ENCODE results near the gene PYROXD2. TPM values are rescaled to one million over a fixed set of nuclear protein-coding genes. Genes with fewer than 3 reads are reported as not detected.

Gene PYROXD2
- total and polyA plus RNA-seq, 2 experiments from 2014 or later, result 1.3 to 2.6 TPM

DNA sequence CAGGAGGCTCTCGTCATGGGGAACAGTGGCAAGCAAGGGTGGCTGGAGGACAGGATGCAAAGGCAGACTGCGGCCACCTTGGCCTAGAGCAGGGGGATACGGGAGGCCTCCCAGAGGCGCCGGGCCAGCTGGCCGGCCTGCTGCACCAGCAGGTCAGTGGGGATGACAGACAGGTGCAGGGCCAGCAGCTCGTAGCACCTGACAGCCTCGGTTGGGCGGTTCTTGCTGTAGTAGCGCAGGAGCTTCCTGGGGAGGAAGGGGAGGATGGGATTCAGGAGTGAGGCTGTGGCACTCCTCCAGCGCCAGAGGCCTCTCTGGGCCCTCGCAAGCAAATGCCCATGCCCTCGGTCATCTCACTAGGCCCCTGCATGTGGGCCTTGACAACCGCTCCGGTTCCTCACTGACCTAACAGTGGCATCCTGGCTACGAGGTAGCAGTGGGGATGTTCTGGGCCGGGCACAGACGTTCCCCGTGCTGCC is 2.5 kb upstream of the PYROXD2 start:
- Mint-ChIP-seq H3K9me3 (no peaks in the 10 kb centered on the region), H3K27me3 (ENCODE audit: insufficient read depth, low read depth, poor library complexity) (peaks cover 7% of the 10 kb centered on the region), H3K4me1 (peaks cover 12% of the 10 kb centered on the region; the same call in 2 of the 3 replicates), H3K36me3 (ENCODE audit: low read depth) (peaks cover 8% of the 10 kb centered on the region; the same call in 2 of the 3 replicates), H3K27ac (no peak overlapping the region), H3K4me3 (no peak overlapping the region)
- H3K4me3 ChIP-seq, result no peak overlapping the region
- H3F3A ChIP-seq (replicated peaks; ENCODE audit: low read depth), result no peaks in the 10 kb centered on the region
- no peaks in the 10 kb centered on the region for H3K79me2 ChIP-seq (replicated peaks; ENCODE audit: insufficient read depth)
- peaks cover 14% of the 10 kb centered on the region for H3K4me1 ChIP-seq (ENCODE audit: insufficient read depth)
- no peaks in the 10 kb centered on the region for H4K20me1 ChIP-seq (replicated peaks; ENCODE audit: insufficient read depth)
- DNase-seq (ENCODE audit: low spot score), result no peak
- no peak for TF ChIP-seq EZH2phosphoT487 (IDR thresholded peaks at IDR 0.05; ENCODE audit: unreplicated experiment)
- no peak for TF ChIP-seq CREB1 (CRISPR knock-in tag; IDR thresholded peaks at IDR 0.05; ENCODE audit: low read depth)
- no peak for TF ChIP-seq EZH2 (IDR thresholded peaks at IDR 0.05; ENCODE audit: low read depth, unreplicated experiment)
- TF ChIP-seq, protein P1, sequence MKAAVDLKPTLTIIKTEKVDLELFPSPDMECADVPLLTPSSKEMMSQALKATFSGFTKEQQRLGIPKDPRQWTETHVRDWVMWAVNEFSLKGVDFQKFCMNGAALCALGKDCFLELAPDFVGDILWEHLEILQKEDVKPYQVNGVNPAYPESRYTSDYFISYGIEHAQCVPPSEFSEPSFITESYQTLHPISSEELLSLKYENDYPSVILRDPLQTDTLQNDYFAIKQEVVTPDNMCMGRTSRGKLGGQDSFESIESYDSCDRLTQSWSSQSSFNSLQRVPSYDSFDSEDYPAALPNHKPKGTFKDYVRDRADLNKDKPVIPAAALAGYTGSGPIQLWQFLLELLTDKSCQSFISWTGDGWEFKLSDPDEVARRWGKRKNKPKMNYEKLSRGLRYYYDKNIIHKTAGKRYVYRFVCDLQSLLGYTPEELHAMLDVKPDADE (IDR thresholded peaks at IDR 0.05), result no peak
- no peak for TF ChIP-seq ZNF114 (CRISPR knock-in tag; IDR thresholded peaks at IDR 0.05)
- no peak for TF ChIP-seq NANOG (IDR thresholded peaks at IDR 0.05; ENCODE audit: borderline replicate concordance)
- TF ChIP-seq, protein P2, sequence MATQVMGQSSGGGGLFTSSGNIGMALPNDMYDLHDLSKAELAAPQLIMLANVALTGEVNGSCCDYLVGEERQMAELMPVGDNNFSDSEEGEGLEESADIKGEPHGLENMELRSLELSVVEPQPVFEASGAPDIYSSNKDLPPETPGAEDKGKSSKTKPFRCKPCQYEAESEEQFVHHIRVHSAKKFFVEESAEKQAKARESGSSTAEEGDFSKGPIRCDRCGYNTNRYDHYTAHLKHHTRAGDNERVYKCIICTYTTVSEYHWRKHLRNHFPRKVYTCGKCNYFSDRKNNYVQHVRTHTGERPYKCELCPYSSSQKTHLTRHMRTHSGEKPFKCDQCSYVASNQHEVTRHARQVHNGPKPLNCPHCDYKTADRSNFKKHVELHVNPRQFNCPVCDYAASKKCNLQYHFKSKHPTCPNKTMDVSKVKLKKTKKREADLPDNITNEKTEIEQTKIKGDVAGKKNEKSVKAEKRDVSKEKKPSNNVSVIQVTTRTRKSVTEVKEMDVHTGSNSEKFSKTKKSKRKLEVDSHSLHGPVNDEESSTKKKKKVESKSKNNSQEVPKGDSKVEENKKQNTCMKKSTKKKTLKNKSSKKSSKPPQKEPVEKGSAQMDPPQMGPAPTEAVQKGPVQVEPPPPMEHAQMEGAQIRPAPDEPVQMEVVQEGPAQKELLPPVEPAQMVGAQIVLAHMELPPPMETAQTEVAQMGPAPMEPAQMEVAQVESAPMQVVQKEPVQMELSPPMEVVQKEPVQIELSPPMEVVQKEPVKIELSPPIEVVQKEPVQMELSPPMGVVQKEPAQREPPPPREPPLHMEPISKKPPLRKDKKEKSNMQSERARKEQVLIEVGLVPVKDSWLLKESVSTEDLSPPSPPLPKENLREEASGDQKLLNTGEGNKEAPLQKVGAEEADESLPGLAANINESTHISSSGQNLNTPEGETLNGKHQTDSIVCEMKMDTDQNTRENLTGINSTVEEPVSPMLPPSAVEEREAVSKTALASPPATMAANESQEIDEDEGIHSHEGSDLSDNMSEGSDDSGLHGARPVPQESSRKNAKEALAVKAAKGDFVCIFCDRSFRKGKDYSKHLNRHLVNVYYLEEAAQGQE (IDR thresholded peaks at IDR 0.05; ENCODE audit: unreplicated experiment), result no peak
- TF ChIP-seq, protein P3, sequence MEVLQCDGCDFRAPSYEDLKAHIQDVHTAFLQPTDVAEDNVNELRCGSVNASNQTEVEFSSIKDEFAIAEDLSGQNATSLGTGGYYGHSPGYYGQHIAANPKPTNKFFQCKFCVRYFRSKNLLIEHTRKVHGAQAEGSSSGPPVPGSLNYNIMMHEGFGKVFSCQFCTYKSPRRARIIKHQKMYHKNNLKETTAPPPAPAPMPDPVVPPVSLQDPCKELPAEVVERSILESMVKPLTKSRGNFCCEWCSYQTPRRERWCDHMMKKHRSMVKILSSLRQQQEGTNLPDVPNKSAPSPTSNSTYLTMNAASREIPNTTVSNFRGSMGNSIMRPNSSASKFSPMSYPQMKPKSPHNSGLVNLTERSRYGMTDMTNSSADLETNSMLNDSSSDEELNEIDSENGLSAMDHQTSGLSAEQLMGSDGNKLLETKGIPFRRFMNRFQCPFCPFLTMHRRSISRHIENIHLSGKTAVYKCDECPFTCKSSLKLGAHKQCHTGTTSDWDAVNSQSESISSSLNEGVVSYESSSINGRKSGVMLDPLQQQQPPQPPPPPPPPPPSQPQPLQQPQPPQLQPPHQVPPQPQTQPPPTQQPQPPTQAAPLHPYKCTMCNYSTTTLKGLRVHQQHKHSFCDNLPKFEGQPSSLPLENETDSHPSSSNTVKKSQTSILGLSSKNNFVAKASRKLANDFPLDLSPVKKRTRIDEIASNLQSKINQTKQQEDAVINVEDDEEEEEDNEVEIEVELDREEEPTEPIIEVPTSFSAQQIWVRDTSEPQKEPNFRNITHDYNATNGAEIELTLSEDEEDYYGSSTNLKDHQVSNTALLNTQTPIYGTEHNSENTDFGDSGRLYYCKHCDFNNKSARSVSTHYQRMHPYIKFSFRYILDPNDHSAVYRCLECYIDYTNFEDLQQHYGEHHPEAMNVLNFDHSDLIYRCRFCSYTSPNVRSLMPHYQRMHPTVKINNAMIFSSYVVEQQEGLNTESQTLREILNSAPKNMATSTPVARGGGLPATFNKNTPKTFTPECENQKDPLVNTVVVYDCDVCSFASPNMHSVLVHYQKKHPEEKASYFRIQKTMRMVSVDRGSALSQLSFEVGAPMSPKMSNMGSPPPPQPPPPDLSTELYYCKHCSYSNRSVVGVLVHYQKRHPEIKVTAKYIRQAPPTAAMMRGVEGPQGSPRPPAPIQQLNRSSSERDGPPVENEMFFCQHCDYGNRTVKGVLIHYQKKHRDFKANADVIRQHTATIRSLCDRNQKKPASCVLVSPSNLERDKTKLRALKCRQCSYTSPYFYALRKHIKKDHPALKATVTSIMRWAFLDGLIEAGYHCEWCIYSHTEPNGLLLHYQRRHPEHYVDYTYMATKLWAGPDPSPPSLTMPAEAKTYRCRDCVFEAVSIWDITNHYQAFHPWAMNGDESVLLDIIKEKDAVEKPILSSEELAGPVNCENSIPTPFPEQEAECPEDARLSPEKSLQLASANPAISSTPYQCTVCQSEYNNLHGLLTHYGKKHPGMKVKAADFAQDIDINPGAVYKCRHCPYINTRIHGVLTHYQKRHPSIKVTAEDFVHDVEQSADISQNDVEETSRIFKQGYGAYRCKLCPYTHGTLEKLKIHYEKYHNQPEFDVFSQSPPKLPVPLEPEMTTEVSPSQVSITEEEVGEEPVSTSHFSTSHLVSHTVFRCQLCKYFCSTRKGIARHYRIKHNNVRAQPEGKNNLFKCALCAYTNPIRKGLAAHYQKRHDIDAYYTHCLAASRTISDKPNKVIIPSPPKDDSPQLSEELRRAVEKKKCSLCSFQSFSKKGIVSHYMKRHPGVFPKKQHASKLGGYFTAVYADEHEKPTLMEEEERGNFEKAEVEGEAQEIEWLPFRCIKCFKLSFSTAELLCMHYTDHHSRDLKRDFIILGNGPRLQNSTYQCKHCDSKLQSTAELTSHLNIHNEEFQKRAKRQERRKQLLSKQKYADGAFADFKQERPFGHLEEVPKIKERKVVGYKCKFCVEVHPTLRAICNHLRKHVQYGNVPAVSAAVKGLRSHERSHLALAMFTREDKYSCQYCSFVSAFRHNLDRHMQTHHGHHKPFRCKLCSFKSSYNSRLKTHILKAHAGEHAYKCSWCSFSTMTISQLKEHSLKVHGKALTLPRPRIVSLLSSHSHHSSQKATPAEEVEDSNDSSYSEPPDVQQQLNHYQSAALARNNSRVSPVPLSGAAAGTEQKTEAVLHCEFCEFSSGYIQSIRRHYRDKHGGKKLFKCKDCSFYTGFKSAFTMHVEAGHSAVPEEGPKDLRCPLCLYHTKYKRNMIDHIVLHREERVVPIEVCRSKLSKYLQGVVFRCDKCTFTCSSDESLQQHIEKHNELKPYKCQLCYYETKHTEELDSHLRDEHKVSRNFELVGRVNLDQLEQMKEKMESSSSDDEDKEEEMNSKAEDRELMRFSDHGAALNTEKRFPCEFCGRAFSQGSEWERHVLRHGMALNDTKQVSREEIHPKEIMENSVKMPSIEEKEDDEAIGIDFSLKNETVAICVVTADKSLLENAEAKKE (CRISPR knock-in tag; IDR thresholded peaks at IDR 0.05), result no peak
- TF ChIP-seq POLR2AphosphoS5 (IDR thresholded peaks at IDR 0.05; ENCODE audit: low read depth), result no peak
- TF ChIP-seq, protein P4, sequence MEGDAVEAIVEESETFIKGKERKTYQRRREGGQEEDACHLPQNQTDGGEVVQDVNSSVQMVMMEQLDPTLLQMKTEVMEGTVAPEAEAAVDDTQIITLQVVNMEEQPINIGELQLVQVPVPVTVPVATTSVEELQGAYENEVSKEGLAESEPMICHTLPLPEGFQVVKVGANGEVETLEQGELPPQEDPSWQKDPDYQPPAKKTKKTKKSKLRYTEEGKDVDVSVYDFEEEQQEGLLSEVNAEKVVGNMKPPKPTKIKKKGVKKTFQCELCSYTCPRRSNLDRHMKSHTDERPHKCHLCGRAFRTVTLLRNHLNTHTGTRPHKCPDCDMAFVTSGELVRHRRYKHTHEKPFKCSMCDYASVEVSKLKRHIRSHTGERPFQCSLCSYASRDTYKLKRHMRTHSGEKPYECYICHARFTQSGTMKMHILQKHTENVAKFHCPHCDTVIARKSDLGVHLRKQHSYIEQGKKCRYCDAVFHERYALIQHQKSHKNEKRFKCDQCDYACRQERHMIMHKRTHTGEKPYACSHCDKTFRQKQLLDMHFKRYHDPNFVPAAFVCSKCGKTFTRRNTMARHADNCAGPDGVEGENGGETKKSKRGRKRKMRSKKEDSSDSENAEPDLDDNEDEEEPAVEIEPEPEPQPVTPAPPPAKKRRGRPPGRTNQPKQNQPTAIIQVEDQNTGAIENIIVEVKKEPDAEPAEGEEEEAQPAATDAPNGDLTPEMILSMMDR (conservative IDR thresholded peaks at IDR 0.05; ENCODE audit: low read depth in 2 of 2), result no peak
- no peak for TF ChIP-seq JUNB (IDR thresholded peaks at IDR 0.05; ENCODE audit: unreplicated experiment)
- no peak for TF ChIP-seq STAT1 (IDR thresholded peaks at IDR 0.05; ENCODE audit: unreplicated experiment)
- no peak for TF ChIP-seq ZNF331 (CRISPR knock-in tag; IDR thresholded peaks at IDR 0.05; ENCODE audit: low read depth)
- no peaks in the 10 kb centered on the region for H3K27me3 ChIP-seq (ENCODE audit: insufficient read depth)
- no peak overlapping the region for H3K4me2 ChIP-seq
- no peaks in the 10 kb centered on the region for H3K36me3 ChIP-seq (ENCODE audit: insufficient read depth)
- H2AFZ ChIP-seq, result no peak overlapping the region
- no peak for ATAC-seq
- H3K9me2 ChIP-seq (ENCODE audit: insufficient read depth), result no peaks in the 10 kb centered on the region
- no peak overlapping the region for H3K27ac ChIP-seq (ENCODE audit: low read depth)
